Loucy (cell line): ENCODE data around the gene FUNDC2.
"Not testable (repeated sequence)": the region's sequence is repeated elsewhere in the genome, so short reads cannot be mapped to it uniquely, and the experiment has no call there.

Experiments used
- CTCF ChIP-seq: fragments of 200-600 bp; sonication (generic); conservative IDR thresholded peaks from 2 replicates; pipeline ENCODE4 v1.5.1; 2014; ENCODE audit warnings: mild to moderate bottlenecking, antibody characterized with exemption, low read length
- EZH2phosphoT487 ChIP-seq: fragments of 200-600 bp; IDR thresholded peaks from 2 replicates; pipeline ENCODE4 v1.6.1; 2018; ENCODE audit warnings: antibody characterized with exemption, mild to moderate bottlenecking, moderate library complexity, borderline replicate concordance

- not testable (repeated sequence) for TF ChIP-seq CTCF, EZH2phosphoT487
Measured at GRCh38 chrX:155006379-155006778, 20.3 kb upstream of the FUNDC2 start.
